Measurements from ENCODE around the gene NFATC1.

Gene NFATC1

GRCh38 chr18:79389689-79390088 is 6.0 kb upstream of the NFATC1 start:
- DNase-seq (ENCODE audit: low spot score), result no peak

GRCh38 chr18:79392226-79392625 is 3.5 kb upstream of the NFATC1 start:
- no peak for DNase-seq (ENCODE audit: low spot score)

DNA sequence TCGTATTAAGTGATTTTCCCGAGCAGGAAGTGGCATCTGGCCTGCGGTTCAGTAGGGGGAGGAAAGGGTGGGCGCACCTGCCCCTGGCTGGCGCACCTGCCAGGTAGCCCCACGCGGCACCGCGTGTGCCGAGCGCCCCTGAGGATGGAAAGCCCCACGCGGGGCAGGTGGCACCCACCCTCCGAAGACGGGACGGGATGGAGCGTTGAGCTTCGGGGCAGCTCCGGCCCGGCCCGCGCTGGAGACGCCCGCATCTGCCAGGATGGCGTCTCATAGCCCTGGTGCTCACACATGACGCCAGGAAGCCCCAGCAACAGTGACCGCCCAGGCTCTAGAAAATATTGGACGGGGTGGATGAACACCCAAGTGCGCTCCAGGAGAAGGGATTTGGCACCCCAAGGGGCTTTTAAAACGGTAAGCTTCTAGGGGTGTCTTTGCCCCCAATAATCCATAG is 2.5 kb upstream of the NFATC1 start:
- no peak for DNase-seq (ENCODE audit: low spot score)

- no peak for DNase-seq (ENCODE audit: low spot score)
Measured at GRCh38 chr18:79393635-79394533, 1.8 kb upstream of the NFATC1 start.

GRCh38 chr18:79394534-79395307 is 1.0 kb upstream of the NFATC1 start:
- no peak for DNase-seq (ENCODE audit: low spot score)

- no peak for DNase-seq (ENCODE audit: low spot score)
Measured at GRCh38 chr18:79395308-79395640, 456 bp upstream of the NFATC1 start.

- no peak for DNase-seq (ENCODE audit: low spot score)
Measured at GRCh38 chr18:79396431-79397246, 909 bp downstream of the NFATC1 start.

GRCh38 chr18:79397247-79397829 is 1.6 kb downstream of the NFATC1 start:
- DNase-seq (ENCODE audit: low spot score), result no peak

GRCh38 chr18:79397830-79398761 is 2.4 kb downstream of the NFATC1 start:
- peak; percentile 68 for DNase-seq (ENCODE audit: low spot score)

GRCh38 chr18:79399275-79400081 is 3.7 kb downstream of the NFATC1 start:
- DNase-seq (ENCODE audit: low spot score), result no peak

DNA sequence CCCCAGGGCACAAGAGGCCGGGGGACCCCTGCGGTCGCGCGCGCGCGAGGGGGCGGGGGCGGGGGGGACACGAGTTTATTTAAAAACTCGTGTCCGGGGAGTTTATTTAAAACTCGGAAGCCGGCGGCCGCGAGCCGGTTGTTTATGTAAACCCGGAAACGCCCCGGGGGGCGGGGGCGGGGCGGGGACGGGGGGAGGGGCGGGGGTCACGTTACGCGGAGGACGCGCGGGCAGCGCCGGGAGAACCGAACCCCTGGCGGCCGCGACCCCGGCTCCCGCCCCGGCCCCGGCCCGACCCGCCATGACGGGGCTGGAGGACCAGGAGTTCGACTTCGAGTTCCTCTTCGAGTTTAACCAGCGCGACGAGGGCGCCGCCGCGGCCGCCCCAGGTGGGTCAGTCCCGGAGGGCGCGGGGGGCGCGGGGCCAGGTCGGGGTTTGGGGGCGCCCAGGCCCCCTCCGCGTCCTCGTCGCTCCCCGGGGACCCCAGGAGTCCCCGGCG is 4.4 kb downstream of the NFATC1 start:
- no peak for DNase-seq (ENCODE audit: low spot score)

DNA sequence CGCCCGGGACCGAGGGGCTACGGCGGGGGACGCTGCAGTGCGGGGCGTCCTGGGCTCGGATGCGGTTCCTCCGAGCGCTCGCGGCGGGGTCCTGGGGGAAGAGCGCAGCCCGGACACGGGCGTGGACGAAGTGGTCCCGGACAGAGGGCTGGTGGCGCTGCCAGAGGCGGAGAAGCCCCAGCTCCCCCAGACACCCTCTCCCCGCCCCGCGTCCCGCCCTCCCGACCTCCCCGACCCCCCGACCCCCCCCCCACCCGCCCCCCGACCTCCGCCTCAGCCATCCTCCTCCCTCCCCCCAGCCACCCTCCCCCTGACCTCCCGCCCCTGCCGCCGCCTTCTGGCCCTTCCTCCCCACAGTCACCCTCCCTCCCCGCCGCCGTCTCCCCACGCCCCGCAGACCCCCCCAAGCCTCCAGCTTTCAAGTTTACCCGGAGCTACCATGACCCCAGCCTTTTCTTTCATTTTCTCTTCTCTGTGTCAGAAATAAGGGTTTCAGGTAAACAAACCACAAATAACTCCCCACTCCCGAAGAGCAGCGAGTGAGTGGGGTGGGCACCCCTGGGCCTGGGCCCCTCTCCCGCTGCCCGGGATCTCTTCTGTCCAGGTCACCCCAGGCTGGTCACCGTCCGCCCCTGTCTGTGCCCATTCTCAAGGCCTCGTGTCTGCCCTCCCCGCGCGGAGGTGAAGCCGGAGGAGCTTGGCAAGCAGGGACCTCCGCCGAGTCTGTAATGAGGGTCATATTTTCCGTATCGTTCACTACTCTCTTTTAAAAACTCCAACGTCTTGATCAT is 5.1 kb downstream of the NFATC1 start:
- DNase-seq (ENCODE audit: low spot score), result no peak

- DNase-seq (ENCODE audit: low spot score), result no peak
Measured at GRCh38 chr18:79401494-79402208, 5.9 kb downstream of the NFATC1 start.

DNA sequence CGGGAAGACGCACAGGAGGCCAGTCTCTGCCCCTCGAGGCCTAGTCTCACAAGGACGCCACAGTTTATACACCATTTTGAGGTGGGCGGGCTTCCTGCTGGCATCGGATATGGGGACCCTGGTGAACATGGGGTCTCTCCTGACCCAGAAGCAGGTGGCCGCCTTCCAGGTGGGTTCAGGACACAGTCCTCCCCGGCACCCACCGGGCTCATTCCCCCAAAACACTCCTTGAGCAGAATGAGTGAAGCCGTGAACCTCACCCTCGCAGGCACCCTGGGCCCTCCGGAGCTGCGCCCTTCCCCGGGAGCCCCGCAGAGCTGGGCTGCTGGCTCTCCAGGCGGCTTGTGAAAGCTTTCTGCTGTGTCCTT is 6.5 kb downstream of the NFATC1 start:
- DNase-seq (ENCODE audit: low spot score), result no peak

- peak; percentile 59 for DNase-seq (ENCODE audit: low spot score)
Measured at GRCh38 chr18:79402977-79403722, 7.4 kb downstream of the NFATC1 start.

DNA sequence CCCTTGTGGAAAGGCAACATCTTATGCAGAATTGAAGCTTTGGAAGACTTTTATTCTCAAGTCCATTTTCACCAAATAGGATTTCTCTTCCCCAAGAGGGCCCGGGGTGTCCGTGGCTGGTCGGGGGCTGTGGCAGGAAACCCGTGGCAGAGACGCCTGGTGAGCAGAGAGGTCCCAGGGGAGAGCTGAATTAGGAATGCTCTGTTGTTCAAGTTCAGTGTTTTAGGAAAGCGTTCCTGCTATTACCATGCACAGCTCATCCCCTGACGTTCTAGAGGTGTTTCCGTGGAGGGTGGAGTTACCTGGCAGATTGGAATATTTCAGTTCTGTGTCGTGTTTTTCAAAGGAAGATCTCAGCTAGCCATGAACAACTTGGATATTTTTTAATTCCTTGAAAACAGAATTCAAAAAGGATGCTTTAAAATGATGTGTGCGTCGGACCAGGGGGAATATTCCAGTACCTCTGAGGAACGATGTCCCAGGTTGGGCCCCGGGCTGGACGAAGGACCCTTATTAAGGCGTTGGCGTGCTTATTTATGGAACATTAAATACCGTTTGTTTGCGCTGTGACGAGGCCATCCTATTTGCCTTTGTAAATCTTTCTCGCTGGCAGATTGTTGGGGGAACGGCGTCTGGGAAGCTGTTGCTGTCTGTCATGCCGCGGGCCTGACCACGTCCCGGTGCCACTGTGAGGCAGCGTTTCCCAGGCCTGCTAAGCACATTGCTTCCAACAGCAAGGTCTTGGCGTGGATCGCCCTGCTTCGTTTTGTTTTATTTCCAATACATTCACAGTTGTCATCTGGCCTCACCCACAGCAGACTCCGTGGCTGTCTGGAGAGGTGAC is 8.2 kb downstream of the NFATC1 start:
- no peak for DNase-seq (ENCODE audit: low spot score)

DNA sequence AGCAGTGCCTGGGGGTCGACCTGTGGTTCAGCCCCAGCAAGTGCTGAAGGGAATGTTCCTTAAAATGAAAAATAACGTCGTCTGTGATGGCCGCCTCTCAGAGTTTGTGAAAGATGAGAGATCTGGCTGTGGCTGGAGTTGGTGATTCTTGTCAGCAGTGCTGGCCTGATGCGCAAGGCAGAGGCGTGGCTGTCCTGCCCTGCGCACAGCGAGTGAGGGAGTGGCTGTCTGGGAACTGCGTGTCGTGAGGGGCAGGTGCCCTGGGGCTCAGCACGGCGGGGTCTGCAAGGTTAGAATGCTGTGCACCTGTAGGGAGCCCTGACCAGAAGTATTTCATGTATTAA is 8.8 kb downstream of the NFATC1 start:
- no peak for DNase-seq (ENCODE audit: low spot score)

Measured in pons (tissue), 1 donor.